ENCODE results near the gene IGF1.

DNA sequence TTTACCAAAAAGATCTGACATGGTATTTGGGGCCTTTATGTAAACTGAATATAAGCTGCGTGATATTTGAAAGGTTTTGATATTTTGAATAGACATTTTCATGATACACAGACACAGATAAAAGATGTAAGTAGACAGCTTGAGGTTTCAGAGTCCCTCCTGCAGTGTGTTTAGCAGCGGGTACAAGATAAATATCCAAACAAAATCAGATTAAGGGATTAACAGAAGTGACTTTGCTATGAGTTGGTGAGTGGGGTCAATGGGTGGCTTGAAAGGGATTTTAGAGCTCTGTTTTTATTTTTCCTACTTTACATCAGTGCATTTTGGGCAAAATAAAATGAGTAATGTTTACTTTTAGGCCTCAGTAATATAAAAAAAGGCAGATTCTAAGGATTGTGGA, 84.1 kb downstream of the IGF1 start:
- TF ChIP-seq TAF1 (IDR thresholded peaks at IDR 0.05; ENCODE audit: borderline replicate concordance, insufficient read depth, low read length) = no peak
- no peak for TF ChIP-seq POLR2AphosphoS5 (IDR thresholded peaks at IDR 0.05; ENCODE audit: low read depth, low read length)
- TF ChIP-seq, protein P1, sequence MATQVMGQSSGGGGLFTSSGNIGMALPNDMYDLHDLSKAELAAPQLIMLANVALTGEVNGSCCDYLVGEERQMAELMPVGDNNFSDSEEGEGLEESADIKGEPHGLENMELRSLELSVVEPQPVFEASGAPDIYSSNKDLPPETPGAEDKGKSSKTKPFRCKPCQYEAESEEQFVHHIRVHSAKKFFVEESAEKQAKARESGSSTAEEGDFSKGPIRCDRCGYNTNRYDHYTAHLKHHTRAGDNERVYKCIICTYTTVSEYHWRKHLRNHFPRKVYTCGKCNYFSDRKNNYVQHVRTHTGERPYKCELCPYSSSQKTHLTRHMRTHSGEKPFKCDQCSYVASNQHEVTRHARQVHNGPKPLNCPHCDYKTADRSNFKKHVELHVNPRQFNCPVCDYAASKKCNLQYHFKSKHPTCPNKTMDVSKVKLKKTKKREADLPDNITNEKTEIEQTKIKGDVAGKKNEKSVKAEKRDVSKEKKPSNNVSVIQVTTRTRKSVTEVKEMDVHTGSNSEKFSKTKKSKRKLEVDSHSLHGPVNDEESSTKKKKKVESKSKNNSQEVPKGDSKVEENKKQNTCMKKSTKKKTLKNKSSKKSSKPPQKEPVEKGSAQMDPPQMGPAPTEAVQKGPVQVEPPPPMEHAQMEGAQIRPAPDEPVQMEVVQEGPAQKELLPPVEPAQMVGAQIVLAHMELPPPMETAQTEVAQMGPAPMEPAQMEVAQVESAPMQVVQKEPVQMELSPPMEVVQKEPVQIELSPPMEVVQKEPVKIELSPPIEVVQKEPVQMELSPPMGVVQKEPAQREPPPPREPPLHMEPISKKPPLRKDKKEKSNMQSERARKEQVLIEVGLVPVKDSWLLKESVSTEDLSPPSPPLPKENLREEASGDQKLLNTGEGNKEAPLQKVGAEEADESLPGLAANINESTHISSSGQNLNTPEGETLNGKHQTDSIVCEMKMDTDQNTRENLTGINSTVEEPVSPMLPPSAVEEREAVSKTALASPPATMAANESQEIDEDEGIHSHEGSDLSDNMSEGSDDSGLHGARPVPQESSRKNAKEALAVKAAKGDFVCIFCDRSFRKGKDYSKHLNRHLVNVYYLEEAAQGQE (IDR thresholded peaks at IDR 0.05; ENCODE audit: insufficient read depth in 1 of 2, low read depth in 2 of 2, low read length in 2 of 2) = no peak

All from PFSK-1 (cell line).